Measurements from ENCODE around the gene DEPDC4. TPM values are rescaled to one million over a fixed set of nuclear protein-coding genes. Genes with fewer than 3 reads are reported as not detected.
"Not testable (repeated sequence)": the region's sequence is repeated elsewhere in the genome, so short reads cannot be mapped to it uniquely, and the experiment has no call there.

Gene DEPDC4
- total RNA-seq, 1 donor from 2014 or later, result 1.7 TPM

GRCh38 chr12:100238801-100239200, 28.1 kb downstream of the DEPDC4 start:
- H3K27me3 Mint-ChIP-seq (ENCODE audit: low read depth, unreplicated experiment), result no peaks in the 10 kb centered on the region
- H3K27ac ChIP-seq (ENCODE audit: low read depth, low read length), result no peak overlapping the region
- no peak overlapping the region for H3K4me3 Mint-ChIP-seq (ENCODE audit: unreplicated experiment)
- H4K20me1 ChIP-seq (ENCODE audit: insufficient read depth, low read length), result no peaks in the 10 kb centered on the region
- H3K36me3 ChIP-seq (ENCODE audit: insufficient read depth, low read length), result no peaks in the 10 kb centered on the region
- no peaks in the 10 kb centered on the region for H3K9me3 ChIP-seq (ENCODE audit: insufficient read depth, low read depth, low read length)
- H3K4me3 ChIP-seq (ENCODE audit: insufficient read depth, low read depth, low read length), result no peak overlapping the region
- H3K27me3 ChIP-seq (ENCODE audit: insufficient read depth, low read length), result no peaks in the 10 kb centered on the region
- H3K4me1 ChIP-seq (ENCODE audit: insufficient read depth, low read length), result no peaks in the 10 kb centered on the region
- no peak for FAIRE-seq
- H3K36me3 Mint-ChIP-seq (ENCODE audit: low read depth, unreplicated experiment), result no peaks in the 10 kb centered on the region
- no peaks in the 10 kb centered on the region for H3K79me2 ChIP-seq (ENCODE audit: insufficient read depth, low read length)
- H3K4me1 Mint-ChIP-seq (ENCODE audit: low read depth, unreplicated experiment), result peaks cover 4% of the 10 kb centered on the region
- H3K9me3 Mint-ChIP-seq (ENCODE audit: unreplicated experiment), result no peaks in the 10 kb centered on the region
- no peak for TF ChIP-seq CTCF (IDR thresholded peaks at IDR 0.05; ENCODE audit: insufficient read depth, low read depth, low read length)
- TF ChIP-seq EZH2 (IDR thresholded peaks at IDR 0.05; ENCODE audit: insufficient read depth, low read length), result no peak
- H2AFZ ChIP-seq (ENCODE audit: low read depth, low read length), result no peak overlapping the region
- DNase-seq (ENCODE audit: low read depth), result no peak
- no peak overlapping the region for H3K9ac ChIP-seq (ENCODE audit: low read length)
- H3K27ac Mint-ChIP-seq (ENCODE audit: unreplicated experiment), result no peak overlapping the region
- no peak overlapping the region for H3K4me2 ChIP-seq (ENCODE audit: low read length)

DNA sequence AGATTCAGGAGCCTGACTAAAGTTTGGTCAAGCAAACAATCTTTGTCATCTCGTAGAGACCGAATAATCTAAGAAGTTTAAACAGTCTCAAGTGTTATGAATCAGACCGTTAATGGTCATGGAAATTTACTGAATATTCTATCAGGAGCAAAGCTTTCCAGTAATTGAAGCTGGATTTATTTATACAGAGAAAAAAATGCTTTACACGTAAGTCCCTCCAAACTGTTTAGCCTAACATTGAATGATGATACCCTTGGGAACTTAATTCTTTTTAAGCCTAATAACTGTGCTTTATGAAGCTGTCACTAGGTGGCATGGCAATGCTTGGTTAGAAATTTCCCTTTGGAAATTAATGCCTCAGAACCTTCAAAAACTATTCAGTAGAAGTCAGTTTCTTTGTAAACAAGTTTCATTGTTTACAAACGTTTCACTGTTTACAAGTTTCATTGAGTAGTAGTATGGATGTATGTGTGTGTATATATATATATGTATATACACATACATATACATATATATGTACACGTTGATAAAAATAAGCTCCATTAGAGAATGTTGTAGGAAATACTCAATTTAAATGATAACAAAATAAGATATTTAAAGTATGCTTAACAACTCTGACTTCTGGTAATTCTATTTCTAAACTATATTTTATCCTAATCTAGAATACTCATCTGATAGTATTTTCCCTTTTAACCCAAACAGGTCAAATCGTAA, 32.1 kb downstream of the DEPDC4 start:
- Histone ChIP-seq H3K4me2 (ENCODE audit: low read length) (no peak overlapping the region), H4K20me1 (ENCODE audit: insufficient read depth, low read length) (no peaks in the 10 kb centered on the region), H3K9ac (ENCODE audit: low read length) (no peak overlapping the region), H2AFZ (ENCODE audit: low read depth, low read length) (no peak overlapping the region), H3K27ac (ENCODE audit: low read depth, low read length) (no peak overlapping the region), H3K27me3 (ENCODE audit: insufficient read depth, low read length) (no peaks in the 10 kb centered on the region), H3K79me2 (ENCODE audit: insufficient read depth, low read length) (no peaks in the 10 kb centered on the region), H3K36me3 (ENCODE audit: insufficient read depth, low read length) (no peaks in the 10 kb centered on the region), H3K9me3 (ENCODE audit: insufficient read depth, low read depth, low read length) (no peaks in the 10 kb centered on the region), H3K4me1 (ENCODE audit: insufficient read depth, low read length) (no peaks in the 10 kb centered on the region), H3K4me3 (ENCODE audit: insufficient read depth, low read depth, low read length) (no peak overlapping the region)
- Mint-ChIP-seq H3K4me3 (ENCODE audit: unreplicated experiment) (no peak overlapping the region), H3K27ac (ENCODE audit: unreplicated experiment) (no peak overlapping the region), H3K36me3 (ENCODE audit: low read depth, unreplicated experiment) (no peaks in the 10 kb centered on the region), H3K4me1 (ENCODE audit: low read depth, unreplicated experiment) (peaks cover 4% of the 10 kb centered on the region), H3K9me3 (ENCODE audit: unreplicated experiment) (no peaks in the 10 kb centered on the region), H3K27me3 (ENCODE audit: low read depth, unreplicated experiment) (no peaks in the 10 kb centered on the region)
- DNase-seq (ENCODE audit: low read depth), result peak; percentile 49
- FAIRE-seq, result peak; percentile 5
- TF ChIP-seq EZH2 (IDR thresholded peaks at IDR 0.05; ENCODE audit: insufficient read depth, low read length) (no peak), CTCF (IDR thresholded peaks at IDR 0.05; ENCODE audit: insufficient read depth, low read depth, low read length) (peak; percentile 77)

DNA sequence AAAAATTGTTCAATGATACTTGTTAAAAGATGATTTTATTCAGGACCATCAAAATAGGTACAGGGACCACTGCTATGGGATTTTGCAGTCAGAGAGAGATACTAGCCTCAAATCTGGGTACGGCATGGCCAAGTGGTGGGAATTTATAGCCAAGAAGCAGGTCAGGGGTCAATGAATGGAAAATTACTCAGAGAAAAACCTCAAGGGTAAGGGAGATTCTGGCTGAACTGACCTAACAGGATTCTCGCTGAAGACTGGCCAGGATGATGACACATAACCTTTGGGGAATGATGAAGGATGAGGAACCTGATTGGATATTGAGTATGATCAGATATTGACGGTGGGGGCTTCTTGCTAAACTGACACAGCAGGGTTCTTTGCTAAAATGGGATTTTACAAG, 32.7 kb downstream of the DEPDC4 start:
- peak; percentile 35 for DNase-seq (ENCODE audit: low read depth)
- Histone ChIP-seq H3K4me2 (ENCODE audit: low read length) (no peak overlapping the region), H3K4me3 (ENCODE audit: insufficient read depth, low read depth, low read length) (no peak overlapping the region), H3K9ac (ENCODE audit: low read length) (no peak overlapping the region), H3K9me3 (ENCODE audit: insufficient read depth, low read depth, low read length) (no peaks in the 10 kb centered on the region), H3K79me2 (ENCODE audit: insufficient read depth, low read length) (no peaks in the 10 kb centered on the region), H4K20me1 (ENCODE audit: insufficient read depth, low read length) (no peaks in the 10 kb centered on the region), H2AFZ (ENCODE audit: low read depth, low read length) (no peak overlapping the region), H3K27ac (ENCODE audit: low read depth, low read length) (no peak overlapping the region), H3K27me3 (ENCODE audit: insufficient read depth, low read length) (no peaks in the 10 kb centered on the region), H3K36me3 (ENCODE audit: insufficient read depth, low read length) (no peaks in the 10 kb centered on the region), H3K4me1 (ENCODE audit: insufficient read depth, low read length) (no peaks in the 10 kb centered on the region)
- Mint-ChIP-seq H3K36me3 (ENCODE audit: low read depth, unreplicated experiment) (no peaks in the 10 kb centered on the region), H3K27me3 (ENCODE audit: low read depth, unreplicated experiment) (no peaks in the 10 kb centered on the region), H3K4me1 (ENCODE audit: low read depth, unreplicated experiment) (peaks cover 4% of the 10 kb centered on the region), H3K9me3 (ENCODE audit: unreplicated experiment) (no peaks in the 10 kb centered on the region), H3K27ac (ENCODE audit: unreplicated experiment) (no peak overlapping the region), H3K4me3 (ENCODE audit: unreplicated experiment) (no peak overlapping the region)
- TF ChIP-seq CTCF (IDR thresholded peaks at IDR 0.05; ENCODE audit: insufficient read depth, low read depth, low read length) (no peak), EZH2 (IDR thresholded peaks at IDR 0.05; ENCODE audit: insufficient read depth, low read length) (no peak)
- no peak for FAIRE-seq

DNA sequence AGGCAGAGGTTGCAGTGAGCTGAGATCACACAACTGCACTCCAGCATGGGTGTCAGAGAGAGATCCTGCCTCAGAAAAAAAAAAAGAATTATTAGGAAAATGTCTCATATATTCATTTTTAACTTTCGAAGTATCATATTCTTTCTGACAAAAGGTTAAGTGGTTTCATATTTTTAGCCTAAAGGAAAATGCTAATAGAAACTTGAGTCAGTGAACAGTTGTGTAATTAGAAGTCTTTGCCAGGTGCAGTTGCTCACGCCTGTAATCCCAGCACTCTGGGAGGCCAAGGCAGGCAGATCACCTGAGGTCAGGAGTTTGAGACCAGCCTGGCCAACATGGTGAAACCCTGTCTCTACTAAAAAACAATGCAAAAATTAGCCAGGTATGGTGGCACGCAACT, 35.0 kb downstream of the DEPDC4 start:
- not testable (repeated sequence) for H3K4me3 Mint-ChIP-seq (ENCODE audit: unreplicated experiment); DNase-seq (ENCODE audit: low read depth)

More for the DNA sequence above, 35.0 kb downstream of the DEPDC4 start:
- H3K4me3 ChIP-seq (ENCODE audit: insufficient read depth, low read depth, low read length); H3K36me3 Mint-ChIP-seq (ENCODE audit: low read depth, unreplicated experiment); H3K9me3 ChIP-seq (ENCODE audit: insufficient read depth, low read depth, low read length); H3K9ac ChIP-seq (ENCODE audit: low read length); H3K4me1 Mint-ChIP-seq (ENCODE audit: low read depth, unreplicated experiment); H3K4me2 ChIP-seq (ENCODE audit: low read length); H2AFZ ChIP-seq (ENCODE audit: low read depth, low read length); H4K20me1 ChIP-seq (ENCODE audit: insufficient read depth, low read length); H3K36me3 ChIP-seq (ENCODE audit: insufficient read depth, low read length); H3K9me3 Mint-ChIP-seq (ENCODE audit: unreplicated experiment); FAIRE-seq; H3K27ac Mint-ChIP-seq (ENCODE audit: unreplicated experiment); H3K27me3 ChIP-seq (ENCODE audit: insufficient read depth, low read length); H3K4me1 ChIP-seq (ENCODE audit: insufficient read depth, low read length); H3K79me2 ChIP-seq (ENCODE audit: insufficient read depth, low read length); H3K27me3 Mint-ChIP-seq (ENCODE audit: low read depth, unreplicated experiment); H3K27ac ChIP-seq (ENCODE audit: low read depth, low read length): not testable (repeated sequence)

Data from astrocyte (in vitro differentiated cells and primary cell).